Trophoblast cell (in vitro differentiated cells and primary cell): ENCODE data around the gene SAMD9L.

ENCODE experiments used
- DNase-seq, 2 donors: peaks; one replicate each; pipeline ENCODE4 v3.0.0-alpha.2; 2016
- H2AFZ ChIP-seq: 2 replicates; pipeline ENCODE4 v1.6.1; 2013; ENCODE audit warnings: low read length, moderate library complexity, mild to moderate bottlenecking; ENCODE audit not compliant: insufficient read depth, poor library complexity
- H2AK5ac ChIP-seq: 2 replicates; pipeline ENCODE4 v1.6.1; 2013; ENCODE audit warnings: mild to moderate bottlenecking, low read length
- H2BK120ac ChIP-seq: 2 replicates; pipeline ENCODE4 v1.6.1; 2013; ENCODE audit warnings: low read length, mild to moderate bottlenecking, moderate library complexity; ENCODE audit not compliant: insufficient read depth, poor library complexity
- H2BK12ac ChIP-seq: 2 replicates; pipeline ENCODE4 v1.6.1; 2013; ENCODE audit warnings: mild to moderate bottlenecking, low read length, moderate library complexity
- H2BK5ac ChIP-seq: 2 replicates; pipeline ENCODE4 v1.6.1; 2013; ENCODE audit warnings: low read length, low read depth, moderate library complexity, mild to moderate bottlenecking; ENCODE audit not compliant: poor library complexity
- H3K14ac ChIP-seq: 2 replicates; pipeline ENCODE4 v1.6.1; 2013; ENCODE audit warnings: mild to moderate bottlenecking, low read length
- H3K18ac ChIP-seq: 2 replicates; pipeline ENCODE4 v1.6.1; 2013; ENCODE audit warnings: mild to moderate bottlenecking, low read length
- H3K23ac ChIP-seq: 2 replicates; pipeline ENCODE4 v1.6.1; 2013; ENCODE audit warnings: low read length
- H3K27ac ChIP-seq: 2 replicates; pipeline ENCODE4 v1.5.1; 2013; ENCODE audit warnings: low read depth, mild to moderate bottlenecking, inconsistent platforms, low read length, moderate library complexity
- H3K27me3 ChIP-seq: 2 replicates; pipeline ENCODE4 v1.6.1; 2013; ENCODE audit warnings: inconsistent platforms, mild to moderate bottlenecking, low read length, moderate library complexity; ENCODE audit not compliant: insufficient read depth
- H3K36me3 ChIP-seq, 2 experiments: 1 replicate in 1 of 2; 2 replicates in 1 of 2; pipeline ENCODE4 v1.6.1; 2013; ENCODE audit warnings: low read length in 2 of 2, mild to moderate bottlenecking in 2 of 2, moderate library complexity in 1 of 2; ENCODE audit not compliant: insufficient read depth in 2 of 2, control insufficient read depth in 1 of 2
- H3K4ac ChIP-seq: 2 replicates; pipeline ENCODE4 v1.6.1; 2013; ENCODE audit warnings: low read depth, mild to moderate bottlenecking, low read length, moderate library complexity
- H3K4me1 ChIP-seq, 2 experiments: 1 replicate in 1 of 2; 2 replicates in 1 of 2; pipeline ENCODE4 v1.6.1; 2013; ENCODE audit warnings: low read length in 2 of 2, mild to moderate bottlenecking in 2 of 2, moderate library complexity in 1 of 2; ENCODE audit not compliant: insufficient read depth in 2 of 2, control insufficient read depth in 1 of 2
- H3K4me2 ChIP-seq: 2 replicates; pipeline ENCODE4 v1.6.1; 2013; ENCODE audit warnings: inconsistent platforms, mild to moderate bottlenecking, low read length, moderate library complexity
- H3K4me3 ChIP-seq: 2 replicates; pipeline ENCODE4 v1.5.1; 2013; ENCODE audit warnings: mild to moderate bottlenecking, low read depth, low read length, inconsistent platforms
- H3K79me1 ChIP-seq: one replicate; pipeline ENCODE4 v1.6.1; 2013; ENCODE audit warnings: low read length
- H3K79me2 ChIP-seq: 2 replicates; pipeline ENCODE4 v1.6.1; 2013; ENCODE audit warnings: low read length, mild to moderate bottlenecking; ENCODE audit not compliant: control insufficient read depth, insufficient read depth, poor library complexity
- H3K9ac ChIP-seq: 2 replicates; pipeline ENCODE4 v1.6.1; 2013; ENCODE audit warnings: mild to moderate bottlenecking, low read length
- H3K9me3 ChIP-seq: 2 replicates; pipeline ENCODE4 v1.6.1; 2013; ENCODE audit warnings: low read depth, mild to moderate bottlenecking, control low read depth, inconsistent platforms, low read length; ENCODE audit not compliant: insufficient read depth
- H4K12ac ChIP-seq: 2 replicates; pipeline ENCODE4 v1.6.1; 2013; ENCODE audit warnings: low read depth, mild to moderate bottlenecking, low read length, moderate library complexity
- H4K8ac ChIP-seq: 2 replicates; pipeline ENCODE4 v1.6.1; 2013; ENCODE audit warnings: low read depth, mild to moderate bottlenecking, low read length, moderate library complexity
- H4K91ac ChIP-seq: one replicate; pipeline ENCODE4 v1.6.1; 2013; ENCODE audit warnings: low read depth, mild to moderate bottlenecking, low read length, moderate library complexity
- WGBS: extraction: QIAGEN DNeasy Blood & Tissue Kit; methylation state at CpG from one replicate; pipeline ENCODE4 v1.1.7; 2013; ENCODE audit warnings: missing lambda C conversion rate; ENCODE audit not compliant: insufficient read length, insufficient coverage; ENCODE audit errors: extremely low coverage; 5-methylcytosine and 5-hydroxymethylcytosine counted together

SAMD9L gene

GRCh38 chr7:93175219-93175618 lies 27.0 kb upstream of the SAMD9L start:
- H4K12ac ChIP-seq = no peak overlapping the region
- WGBS = no CpG with 5 or more reads among the region's 2 CpGs

GRCh38 chr7:93172683-93173082 lies 24.5 kb upstream of the SAMD9L start:
- Histone ChIP-seq H3K23ac (no peak overlapping the region), H3K14ac (no peak overlapping the region), H2AK5ac (no peak overlapping the region), H3K9me3 (peaks cover 10% of the 10 kb centered on the region), H2AFZ (no peak overlapping the region), H3K79me2 (no peaks in the 10 kb centered on the region), H3K27ac (no peak overlapping the region), H3K9ac (no peak overlapping the region), H3K79me1 (no peaks in the 10 kb centered on the region), H2BK5ac (no peak overlapping the region), H3K36me3 (no peaks in the 10 kb centered on the region), H3K4ac (no peak overlapping the region), H2BK12ac (no peak overlapping the region), H3K4me2 (no peak overlapping the region), H3K4me1 (no peaks in the 10 kb centered on the region), H2BK120ac (no peak overlapping the region), H4K12ac (no peak overlapping the region), H3K18ac (no peak overlapping the region), H4K8ac (no peak overlapping the region), H3K4me3 (no peak overlapping the region), H4K91ac (no peak overlapping the region), H3K27me3 (no peaks in the 10 kb centered on the region)
- no peak for DNase-seq
- WGBS = no CpG with 5 or more reads among the region's 2 CpGs

More at GRCh38 chr7:93175219-93175618, 27.0 kb upstream of the SAMD9L start:
- Histone ChIP-seq H3K79me2 (no peaks in the 10 kb centered on the region), H2AFZ (no peak overlapping the region), H4K8ac (no peak overlapping the region), H2BK12ac (no peak overlapping the region), H3K23ac (no peak overlapping the region), H3K9ac (no peak overlapping the region), H3K18ac (no peak overlapping the region), H3K4me1 (no peaks in the 10 kb centered on the region), H3K4ac (no peak overlapping the region), H3K36me3 (no peaks in the 10 kb centered on the region), H3K4me2 (no peak overlapping the region), H2AK5ac (no peak overlapping the region), H2BK5ac (no peak overlapping the region), H3K27me3 (no peaks in the 10 kb centered on the region), H2BK120ac (no peak overlapping the region), H4K91ac (no peak overlapping the region), H3K4me3 (no peak overlapping the region), H3K79me1 (no peaks in the 10 kb centered on the region), H3K27ac (no peak overlapping the region), H3K9me3 (peaks cover 5% of the 10 kb centered on the region), H3K14ac (no peak overlapping the region)
- no peak for DNase-seq

GRCh38 chr7:93171606-93172226 lies 23.5 kb upstream of the SAMD9L start:
- Histone ChIP-seq H3K4me1 (no peaks in the 10 kb centered on the region), H3K27me3 (no peaks in the 10 kb centered on the region), H2AFZ (no peak overlapping the region), H2BK12ac (no peak overlapping the region), H2BK5ac (no peak overlapping the region), H3K9me3 (peaks cover 10% of the 10 kb centered on the region), H3K23ac (no peak overlapping the region), H3K18ac (no peak overlapping the region), H3K14ac (no peak overlapping the region), H3K4me3 (no peak overlapping the region), H2BK120ac (no peak overlapping the region), H4K91ac (no peak overlapping the region), H3K27ac (no peak overlapping the region), H2AK5ac (no peak overlapping the region), H3K36me3 (no peaks in the 10 kb centered on the region), H4K8ac (no peak overlapping the region), H3K4ac (no peak overlapping the region), H3K79me2 (no peaks in the 10 kb centered on the region), H3K4me2 (no peak overlapping the region), H4K12ac (no peak overlapping the region), H3K9ac (no peak overlapping the region), H3K79me1 (no peaks in the 10 kb centered on the region)
- WGBS = no CpG with 5 or more reads among the region's 2 CpGs
- DNase-seq = no peak

DNA sequence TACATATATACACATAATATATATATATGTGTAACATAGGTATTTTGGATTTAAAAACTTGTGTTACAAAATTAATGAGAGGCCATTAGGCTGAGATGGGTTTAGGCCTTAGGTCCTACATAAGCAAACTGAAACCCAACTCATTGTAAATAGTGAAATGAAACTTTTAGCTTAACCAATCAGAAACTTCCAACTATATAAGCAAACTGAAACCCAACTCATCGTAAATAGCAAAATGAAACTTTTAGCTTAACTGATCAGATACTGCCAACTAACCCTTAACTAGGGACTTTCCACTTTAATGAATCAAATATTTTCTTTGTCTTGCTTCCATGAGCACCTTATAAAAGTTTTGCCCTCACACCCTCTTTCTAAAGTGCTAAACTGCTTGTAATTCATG lies 17.3 kb upstream of the SAMD9L start:
- Histone ChIP-seq H3K79me2 (no peaks in the 10 kb centered on the region), H4K91ac (no peak overlapping the region), H4K8ac (no peak overlapping the region), H3K18ac (no peak overlapping the region), H3K14ac (no peak overlapping the region), H3K27me3 (no peaks in the 10 kb centered on the region), H3K4me1 (no peaks in the 10 kb centered on the region), H2BK5ac (no peak overlapping the region), H3K36me3 (no peaks in the 10 kb centered on the region), H3K27ac (no peak overlapping the region), H3K9me3 (peaks cover 7% of the 10 kb centered on the region), H2BK120ac (no peak overlapping the region), H3K9ac (no peak overlapping the region), H3K23ac (no peak overlapping the region), H3K4me2 (no peak overlapping the region), H4K12ac (no peak overlapping the region), H2BK12ac (no peak overlapping the region), H2AK5ac (no peak overlapping the region), H3K79me1 (no peaks in the 10 kb centered on the region), H3K4ac (no peak overlapping the region), H2AFZ (no peak overlapping the region), H3K4me3 (no peak overlapping the region)
- DNase-seq = no peak
- no CpG with 5 or more reads among the region's 1 CpG for WGBS
